IPS-15b (cell line): Measurements from ENCODE around the gene COL23A1.
"Not testable (repeated sequence)": the region's sequence is repeated elsewhere in the genome, so short reads cannot be mapped to it uniquely, and the experiment has no call there.

Source experiments
- H3K27me3 ChIP-seq: one replicate; pipeline ENCODE4 v1.6.1; 2013; ENCODE audit warnings: low read length; ENCODE audit not compliant: control insufficient read depth, insufficient read depth
- H3K36me3 ChIP-seq: one replicate; pipeline ENCODE4 v1.6.1; 2013; ENCODE audit warnings: low read length; ENCODE audit not compliant: control insufficient read depth, insufficient read depth
- H3K4me1 ChIP-seq: one replicate; pipeline ENCODE4 v1.6.1; 2013; ENCODE audit warnings: mild to moderate bottlenecking, low read length; ENCODE audit not compliant: control insufficient read depth, insufficient read depth
- H3K4me3 ChIP-seq: one replicate; pipeline ENCODE4 v1.5.1; 2013; ENCODE audit warnings: low read depth, low read length
- H3K9ac ChIP-seq: one replicate; pipeline ENCODE4 v1.6.1; 2013; ENCODE audit warnings: low read depth, mild to moderate bottlenecking, low read length
- H3K9me3 ChIP-seq: one replicate; pipeline ENCODE4 v1.6.1; 2013; ENCODE audit warnings: mild to moderate bottlenecking, low read length; ENCODE audit not compliant: control insufficient read depth, insufficient read depth

The COL23A1 gene

GRCh38 chr5:178323961-178324360 is 266.2 kb downstream of the COL23A1 start:
- H3K4me3 ChIP-seq: no peak overlapping the region
- no peaks in the 10 kb centered on the region for H3K4me1 ChIP-seq
- no peaks in the 10 kb centered on the region for H3K36me3 ChIP-seq
- no peaks in the 10 kb centered on the region for H3K9me3 ChIP-seq
- H3K27me3 ChIP-seq: no peaks in the 10 kb centered on the region
- H3K9ac ChIP-seq: peak overlapping the region; percentile 37

GRCh38 chr5:178323541-178323865 is 266.7 kb downstream of the COL23A1 start:
- Histone ChIP-seq H3K4me1 (no peaks in the 10 kb centered on the region), H3K9me3 (no peaks in the 10 kb centered on the region), H3K27me3 (no peaks in the 10 kb centered on the region), H3K9ac (no peak overlapping the region), H3K36me3 (no peaks in the 10 kb centered on the region), H3K4me3 (no peak overlapping the region)

GRCh38 chr5:178322736-178323540 is 267.3 kb downstream of the COL23A1 start:
- Histone ChIP-seq H3K9ac (no peak overlapping the region), H3K4me1 (no peaks in the 10 kb centered on the region), H3K36me3 (no peaks in the 10 kb centered on the region), H3K27me3 (no peaks in the 10 kb centered on the region), H3K9me3 (no peaks in the 10 kb centered on the region), H3K4me3 (no peak overlapping the region)

- Histone ChIP-seq H3K36me3 (no peaks in the 10 kb centered on the region), H3K9ac (no peak overlapping the region), H3K4me3 (no peak overlapping the region), H3K4me1 (no peaks in the 10 kb centered on the region), H3K9me3 (no peaks in the 10 kb centered on the region), H3K27me3 (no peaks in the 10 kb centered on the region)
These were observed 269.8 kb downstream of the COL23A1 start for GRCh38 chr5:178320281-178320855.

GRCh38 chr5:178319541-178320041 is 270.6 kb downstream of the COL23A1 start:
- Histone ChIP-seq H3K36me3 (no peaks in the 10 kb centered on the region), H3K27me3 (no peaks in the 10 kb centered on the region), H3K9me3 (no peaks in the 10 kb centered on the region), H3K4me1 (no peaks in the 10 kb centered on the region), H3K4me3 (no peak overlapping the region), H3K9ac (no peak overlapping the region)

GRCh38 chr5:178318893-178319292 is 271.3 kb downstream of the COL23A1 start:
- no peaks in the 10 kb centered on the region for H3K9me3 ChIP-seq
- no peaks in the 10 kb centered on the region for H3K27me3 ChIP-seq
- no peaks in the 10 kb centered on the region for H3K4me1 ChIP-seq
- H3K4me3 ChIP-seq: no peak overlapping the region
- no peaks in the 10 kb centered on the region for H3K36me3 ChIP-seq
- no peak overlapping the region for H3K9ac ChIP-seq

- H3K9ac ChIP-seq: no peak overlapping the region
- H3K4me1 ChIP-seq: no peaks in the 10 kb centered on the region
- H3K4me3 ChIP-seq: no peak overlapping the region
- H3K9me3 ChIP-seq: no peaks in the 10 kb centered on the region
- no peaks in the 10 kb centered on the region for H3K36me3 ChIP-seq
- H3K27me3 ChIP-seq: no peaks in the 10 kb centered on the region
These were observed 271.8 kb downstream of the COL23A1 start for GRCh38 chr5:178318382-178318781.

GRCh38 chr5:178317727-178318126 is 272.5 kb downstream of the COL23A1 start:
- H3K9me3 ChIP-seq, H3K9ac ChIP-seq, H3K4me3 ChIP-seq, H3K27me3 ChIP-seq, H3K36me3 ChIP-seq, H3K4me1 ChIP-seq: not testable (repeated sequence)

- Histone ChIP-seq H3K4me1 (no peaks in the 10 kb centered on the region), H3K9ac (no peak overlapping the region), H3K9me3 (no peaks in the 10 kb centered on the region), H3K27me3 (no peaks in the 10 kb centered on the region), H3K36me3 (no peaks in the 10 kb centered on the region), H3K4me3 (no peak overlapping the region)
These were observed 275.0 kb downstream of the COL23A1 start for GRCh38 chr5:178314961-178315820.

- Histone ChIP-seq H3K4me3 (no peak overlapping the region), H3K4me1 (no peaks in the 10 kb centered on the region), H3K36me3 (no peaks in the 10 kb centered on the region), H3K27me3 (no peaks in the 10 kb centered on the region), H3K9ac (no peak overlapping the region), H3K9me3 (no peaks in the 10 kb centered on the region)
These were observed 276.0 kb downstream of the COL23A1 start for GRCh38 chr5:178314061-178314660.

GRCh38 chr5:178313316-178313715 is 276.9 kb downstream of the COL23A1 start:
- H3K9ac ChIP-seq: no peak overlapping the region
- no peaks in the 10 kb centered on the region for H3K27me3 ChIP-seq
- no peaks in the 10 kb centered on the region for H3K4me1 ChIP-seq
- no peaks in the 10 kb centered on the region for H3K9me3 ChIP-seq
- H3K4me3 ChIP-seq: no peak overlapping the region
- no peaks in the 10 kb centered on the region for H3K36me3 ChIP-seq
